ENCODE results near the gene AQP1.

- TF ChIP-seq CTCF (IDR thresholded peaks at IDR 0.05) (no peak), POLR2A (IDR thresholded peaks at IDR 0.05) (no peak), POLR2AphosphoS5 (IDR thresholded peaks at IDR 0.05; ENCODE audit: insufficient read depth in 1 of 2, low read depth in 1 of 2) (no peak)
Observed at GRCh38 chr7:30905078-30906012, 6.3 kb upstream of the AQP1 start.
